ENCODE results near the gene CCDC81.

DNA sequence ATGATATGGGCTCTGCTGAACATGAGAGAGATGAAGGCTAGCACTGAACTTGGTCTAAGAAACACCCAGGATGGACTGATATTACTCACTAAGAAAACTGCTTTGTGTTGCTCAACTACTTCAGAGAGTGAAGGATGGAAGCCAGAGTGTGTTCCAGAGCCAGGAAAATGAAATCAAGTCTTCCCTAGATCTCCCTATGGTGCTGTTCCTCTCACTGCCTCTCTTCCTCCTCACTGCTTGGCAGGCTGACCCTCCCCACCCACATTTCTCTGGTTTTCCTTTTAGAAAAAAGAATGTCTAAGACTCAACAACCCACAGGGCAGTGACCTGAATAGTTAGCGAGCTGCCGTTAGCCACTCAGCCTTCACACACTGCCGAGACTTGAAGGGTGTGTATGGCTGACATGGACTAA lies 65.6 kb downstream of the CCDC81 start:
- TF ChIP-seq GTF3A (CRISPR knock-in tag; conservative IDR thresholded peaks at IDR 0.05): no peak
- TF ChIP-seq POLR2AphosphoS5 (IDR thresholded peaks at IDR 0.05; ENCODE audit: low read depth, low read length): no peak
- TF ChIP-seq HNRNPUL1 (IDR thresholded peaks at IDR 0.05; ENCODE audit: low read depth, low read length): no peak
- TF ChIP-seq ZKSCAN1 (IDR thresholded peaks at IDR 0.05; ENCODE audit: low read length): no peak
- TF ChIP-seq, protein P1, sequence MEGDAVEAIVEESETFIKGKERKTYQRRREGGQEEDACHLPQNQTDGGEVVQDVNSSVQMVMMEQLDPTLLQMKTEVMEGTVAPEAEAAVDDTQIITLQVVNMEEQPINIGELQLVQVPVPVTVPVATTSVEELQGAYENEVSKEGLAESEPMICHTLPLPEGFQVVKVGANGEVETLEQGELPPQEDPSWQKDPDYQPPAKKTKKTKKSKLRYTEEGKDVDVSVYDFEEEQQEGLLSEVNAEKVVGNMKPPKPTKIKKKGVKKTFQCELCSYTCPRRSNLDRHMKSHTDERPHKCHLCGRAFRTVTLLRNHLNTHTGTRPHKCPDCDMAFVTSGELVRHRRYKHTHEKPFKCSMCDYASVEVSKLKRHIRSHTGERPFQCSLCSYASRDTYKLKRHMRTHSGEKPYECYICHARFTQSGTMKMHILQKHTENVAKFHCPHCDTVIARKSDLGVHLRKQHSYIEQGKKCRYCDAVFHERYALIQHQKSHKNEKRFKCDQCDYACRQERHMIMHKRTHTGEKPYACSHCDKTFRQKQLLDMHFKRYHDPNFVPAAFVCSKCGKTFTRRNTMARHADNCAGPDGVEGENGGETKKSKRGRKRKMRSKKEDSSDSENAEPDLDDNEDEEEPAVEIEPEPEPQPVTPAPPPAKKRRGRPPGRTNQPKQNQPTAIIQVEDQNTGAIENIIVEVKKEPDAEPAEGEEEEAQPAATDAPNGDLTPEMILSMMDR (CRISPR knock-in tag; IDR thresholded peaks at IDR 0.05): no peak
- TF ChIP-seq, protein P2, sequence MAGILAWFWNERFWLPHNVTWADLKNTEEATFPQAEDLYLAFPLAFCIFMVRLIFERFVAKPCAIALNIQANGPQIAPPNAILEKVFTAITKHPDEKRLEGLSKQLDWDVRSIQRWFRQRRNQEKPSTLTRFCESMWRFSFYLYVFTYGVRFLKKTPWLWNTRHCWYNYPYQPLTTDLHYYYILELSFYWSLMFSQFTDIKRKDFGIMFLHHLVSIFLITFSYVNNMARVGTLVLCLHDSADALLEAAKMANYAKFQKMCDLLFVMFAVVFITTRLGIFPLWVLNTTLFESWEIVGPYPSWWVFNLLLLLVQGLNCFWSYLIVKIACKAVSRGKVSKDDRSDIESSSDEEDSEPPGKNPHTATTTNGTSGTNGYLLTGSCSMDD (CRISPR knock-in tag; IDR thresholded peaks at IDR 0.05): no peak
- no peak for TF ChIP-seq TRIM24 (CRISPR knock-in tag; IDR thresholded peaks at IDR 0.05)
- TF ChIP-seq EZH2 (conservative IDR thresholded peaks at IDR 0.05; ENCODE audit: low read depth, low read length): no peak
